Measurements from ENCODE around the gene SLC9C2. TPM values are rescaled to one million over a fixed set of nuclear protein-coding genes. Genes with fewer than 3 reads are reported as not detected.
A peak's percentile ranks its signal among the peaks of the same experiment; 100 is the strongest.

Gene SLC9C2
- total and polyA plus RNA-seq, 2 experiments from 2014 or later = not detected

- Histone ChIP-seq H3K9me3 (ENCODE audit: low read depth) (no peaks in the 10 kb centered on the region), H2AFZ (peak overlapping the region; percentile 61), H3K79me2 (ENCODE audit: insufficient read depth) (peaks cover 64% of the 10 kb centered on the region), H3K27ac (peak overlapping the region; percentile 100), H3K4me2 (ENCODE audit: unreplicated experiment) (peak overlapping the region; percentile 84), H3K4me3 (peak overlapping the region; percentile 58), H4K20me1 (ENCODE audit: insufficient read depth) (no peaks in the 10 kb centered on the region), H3K27me3 (replicated peaks; ENCODE audit: insufficient read depth) (no peaks in the 10 kb centered on the region), H3F3A (ENCODE audit: insufficient read depth) (peaks cover 57% of the 10 kb centered on the region), H3K9ac (peak overlapping the region; percentile 46), H3K9me2 (ENCODE audit: insufficient read depth) (no peaks in the 10 kb centered on the region), H3K36me3 (ENCODE audit: low read depth) (no peaks in the 10 kb centered on the region), H3K4me1 (ENCODE audit: insufficient read depth) (peaks cover 36% of the 10 kb centered on the region)
- WGBS, 2 experiments (ENCODE audit: low coverage in 1 of 2, low lambda C conversion rate in 2 of 2, missing lambda C conversion rate in 2 of 2) = 84 to 85% methylated on average over 5 of the region's 5 CpGs
- DNase-seq = peak; percentile 55
- TF ChIP-seq EZH2 (IDR thresholded peaks at IDR 0.05; ENCODE audit: insufficient read depth, poor library complexity, severe bottlenecking) = no peak
- no peak for TF ChIP-seq EZH2phosphoT487 (IDR thresholded peaks at IDR 0.05; ENCODE audit: insufficient read depth, low read depth)
- in situ Hi-C loops (cut with MboI) = no loop called here
Measured at GRCh38 chr1:173474097-173474779, 128.6 kb downstream of the SLC9C2 start.

DNA sequence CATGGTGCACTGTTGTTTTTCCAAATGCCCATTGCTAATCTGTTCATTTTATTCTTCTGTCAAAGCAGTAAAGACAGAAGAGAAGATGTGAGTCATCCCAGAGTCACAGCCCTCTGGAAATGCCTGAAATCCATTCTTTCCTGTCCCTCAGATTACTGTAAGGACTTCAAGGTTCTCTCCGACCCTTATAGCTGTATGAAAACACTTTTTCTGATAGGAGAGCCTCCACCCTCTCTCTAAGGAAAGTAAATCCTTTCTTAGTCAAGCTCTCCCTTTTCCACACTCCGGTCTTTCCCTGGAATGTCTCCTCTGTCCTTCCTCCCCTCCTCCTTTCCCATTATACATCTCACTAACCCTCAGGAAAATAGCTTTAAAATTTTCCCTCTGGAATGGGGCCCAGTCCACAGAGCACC lies 129.3 kb downstream of the SLC9C2 start:
- H3K36me3 ChIP-seq (ENCODE audit: low read depth) = no peaks in the 10 kb centered on the region
- no peaks in the 10 kb centered on the region for H3K9me3 ChIP-seq (ENCODE audit: low read depth)
- TF ChIP-seq EZH2phosphoT487 (IDR thresholded peaks at IDR 0.05; ENCODE audit: insufficient read depth, low read depth) = no peak
- no peak for TF ChIP-seq EZH2 (IDR thresholded peaks at IDR 0.05; ENCODE audit: insufficient read depth, poor library complexity, severe bottlenecking)
- H3F3A ChIP-seq (ENCODE audit: insufficient read depth) = peaks cover 52% of the 10 kb centered on the region
- WGBS, 2 experiments (ENCODE audit: low coverage in 1 of 2, low lambda C conversion rate in 2 of 2, missing lambda C conversion rate in 2 of 2) = 2 to 3% methylated on average over 2 of the region's 2 CpGs
- no peaks in the 10 kb centered on the region for H3K27me3 ChIP-seq (replicated peaks; ENCODE audit: insufficient read depth)
- H3K4me1 ChIP-seq (ENCODE audit: insufficient read depth) = peaks cover 30% of the 10 kb centered on the region
- peak overlapping the region; percentile 100 for H3K27ac ChIP-seq
- H4K20me1 ChIP-seq (ENCODE audit: insufficient read depth) = no peaks in the 10 kb centered on the region
- peak overlapping the region; percentile 61 for H2AFZ ChIP-seq
- H3K4me3 ChIP-seq = peak overlapping the region; percentile 58
- no peaks in the 10 kb centered on the region for H3K9me2 ChIP-seq (ENCODE audit: insufficient read depth)
- H3K79me2 ChIP-seq (ENCODE audit: insufficient read depth) = peaks cover 61% of the 10 kb centered on the region
- peak overlapping the region; percentile 84 for H3K4me2 ChIP-seq (ENCODE audit: unreplicated experiment)
- in situ Hi-C loops (cut with MboI) = no loop called here
- H3K9ac ChIP-seq = peak overlapping the region; percentile 46
- peak; percentile 81 for DNase-seq

GRCh38 chr1:173470608-173471007 lies 132.3 kb downstream of the SLC9C2 start:
- H3K4me2 ChIP-seq (ENCODE audit: unreplicated experiment) = no peak overlapping the region
- peaks cover 28% of the 10 kb centered on the region for H3K4me1 ChIP-seq (ENCODE audit: insufficient read depth)
- H3K36me3 ChIP-seq (ENCODE audit: low read depth) = no peaks in the 10 kb centered on the region
- no peak overlapping the region for H3K9ac ChIP-seq
- peaks cover 70% of the 10 kb centered on the region for H3K79me2 ChIP-seq (ENCODE audit: insufficient read depth)
- no peaks in the 10 kb centered on the region for H3K27me3 ChIP-seq (replicated peaks; ENCODE audit: insufficient read depth)
- no peaks in the 10 kb centered on the region for H3K9me3 ChIP-seq (ENCODE audit: low read depth)
- no peak overlapping the region for H3K4me3 ChIP-seq
- WGBS, 2 experiments (ENCODE audit: low coverage in 1 of 2, low lambda C conversion rate in 2 of 2, missing lambda C conversion rate in 2 of 2) = 89 to 92% methylated on average over 4 of the region's 4 CpGs
- no peaks in the 10 kb centered on the region for H4K20me1 ChIP-seq (ENCODE audit: insufficient read depth)
- no peak for DNase-seq
- no peak overlapping the region for H2AFZ ChIP-seq
- in situ Hi-C loops (cut with MboI) = no loop called here
- TF ChIP-seq EZH2phosphoT487 (IDR thresholded peaks at IDR 0.05; ENCODE audit: insufficient read depth, low read depth) (no peak), EZH2 (IDR thresholded peaks at IDR 0.05; ENCODE audit: insufficient read depth, poor library complexity, severe bottlenecking) (no peak)
- no peak overlapping the region for H3K27ac ChIP-seq
- peaks cover 30% of the 10 kb centered on the region for H3F3A ChIP-seq (ENCODE audit: insufficient read depth)
- H3K9me2 ChIP-seq (ENCODE audit: insufficient read depth) = no peaks in the 10 kb centered on the region

- H3F3A ChIP-seq (ENCODE audit: insufficient read depth) = peaks cover 20% of the 10 kb centered on the region
- H3K9me2 ChIP-seq (ENCODE audit: insufficient read depth) = no peaks in the 10 kb centered on the region
- no peak overlapping the region for H3K4me3 ChIP-seq
- H3K9me3 ChIP-seq (ENCODE audit: low read depth) = no peaks in the 10 kb centered on the region
- H3K27me3 ChIP-seq (replicated peaks; ENCODE audit: insufficient read depth) = no peaks in the 10 kb centered on the region
- no peak for DNase-seq
- peaks cover 67% of the 10 kb centered on the region for H3K79me2 ChIP-seq (ENCODE audit: insufficient read depth)
- H3K36me3 ChIP-seq (ENCODE audit: low read depth) = no peaks in the 10 kb centered on the region
- no peak overlapping the region for H3K9ac ChIP-seq
- 92 to 95% methylated on average over 3 of the region's 3 CpGs for WGBS, 2 experiments (ENCODE audit: low coverage in 1 of 2, low lambda C conversion rate in 2 of 2, missing lambda C conversion rate in 2 of 2)
- no peaks in the 10 kb centered on the region for H4K20me1 ChIP-seq (ENCODE audit: insufficient read depth)
- H2AFZ ChIP-seq = no peak overlapping the region
- peaks cover 19% of the 10 kb centered on the region for H3K4me1 ChIP-seq (ENCODE audit: insufficient read depth)
- in situ Hi-C loops (cut with MboI) = no loop called here
- H3K27ac ChIP-seq = no peak overlapping the region
- H3K4me2 ChIP-seq (ENCODE audit: unreplicated experiment) = no peak overlapping the region
- TF ChIP-seq EZH2 (IDR thresholded peaks at IDR 0.05; ENCODE audit: insufficient read depth, poor library complexity, severe bottlenecking) (no peak), EZH2phosphoT487 (IDR thresholded peaks at IDR 0.05; ENCODE audit: insufficient read depth, low read depth) (no peak)
Measured at GRCh38 chr1:173469656-173470055, 133.2 kb downstream of the SLC9C2 start.

Measured in GM23248 (cell line).